NCI-H2029 treated with DMSO at 0.1 percent for 48 hours (cell line): Measurements from ENCODE around the gene IP6K3.

Experiments
- DNase-seq: peaks from one replicate; lab custom pipeline; 2025; lab: John Stamatoyannopoulos, UW

The IP6K3 gene

DNA sequence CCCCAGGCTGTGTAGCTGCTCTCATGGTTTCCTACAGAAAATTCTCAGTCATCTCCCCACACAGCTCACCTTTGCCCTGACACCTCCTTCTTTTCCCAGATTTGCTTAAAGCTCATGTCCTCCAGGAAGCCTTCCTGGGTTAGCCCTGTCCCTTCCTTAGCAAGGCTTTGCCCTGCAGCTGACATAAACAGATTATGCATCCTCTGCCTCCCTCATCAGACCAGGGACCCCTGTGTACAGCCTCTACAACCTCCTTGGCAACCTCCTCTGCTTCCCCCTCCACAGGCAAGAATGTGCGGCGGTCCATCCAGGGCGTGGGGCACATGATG is 75.0 kb downstream of the IP6K3 start:
- no peak for DNase-seq
